H4 (cell line): ENCODE data around the gene NCL. TPM values are rescaled to one million over a fixed set of nuclear protein-coding genes. Genes with fewer than 3 reads are reported as not detected.
"Not testable (repeated sequence)": the region's sequence is repeated elsewhere in the genome, so short reads cannot be mapped to it uniquely, and the experiment has no call there.

Source experiments
- DNase-seq: peaks from one replicate; pipeline ENCODE4 v3.0.0-alpha.2; 2015; ENCODE audit warnings: low spot score
- total RNA-seq: library from RNA; depleted of rRNA; stranded (reverse); fragments of >200 nt; shearing (Covaris generic); gene quantifications from 2 replicates; pipeline ENCODE4 v1.2.3, GENCODE V29; 2014; rRNA removed

The NCL gene
- total RNA-seq, 1 experiment from 2014 or later = 136 TPM

- not testable (repeated sequence) for DNase-seq
Observed at GRCh38 chr2:231405601-231406367, 58.5 kb downstream of the NCL start.

GRCh38 chr2:231404183-231404578 is 60.1 kb downstream of the NCL start:
- DNase-seq = not testable (repeated sequence)

Other genes starting within 250 kb of the NCL start
- gene B3GNT7, start 68.8 kb downstream of the NCL start, total RNA-seq = 0.06 TPM in 1 of 2 replicates, not detected in the other
- not detected in 2 replicates for gene NMUR1, start 66.0 kb upstream of the NCL start, total RNA-seq
- not detected in 2 replicates for gene TEX44, start 128.4 kb upstream of the NCL start, total RNA-seq
- 1,956 and 2,048 TPM in 2 replicates for gene PTMA, start 244.0 kb upstream of the NCL start, total RNA-seq